Ishikawa (cell line): ENCODE results near the gene SLCO4A1.

Experiments
- RAD21 ChIP-seq: IDR thresholded peaks from 2 replicates; pipeline ENCODE4 v1.6.1; 2012; ENCODE audit warnings: low read depth
- TCF12 ChIP-seq: IDR thresholded peaks from 2 replicates; pipeline ENCODE4 v1.6.1; 2012; ENCODE audit warnings: low read depth

GRCh38 chr20:62712606-62713005 is 70.3 kb downstream of the SLCO4A1 start:
- no peak for TF ChIP-seq RAD21
- TF ChIP-seq TCF12 = no peak
